HCT116 (cell line): ENCODE measurements around the gene SLC2A14.

Source experiments
- CTCF ChIP-seq, 3 experiments: fragments of 200-600 bp in 1 of 3; sonication (generic) in 1 of 3; IDR thresholded peaks in 2 of 3; conservative IDR thresholded peaks in 1 of 3; 2 replicates each; pipeline ENCODE4 v1.5.1; 2012 to 2017; ENCODE audit warnings: low read depth in 2 of 3, low read length in 2 of 3, antibody characterized with exemption in 1 of 3, borderline replicate concordance in 1 of 3, control low read depth in 1 of 3, mild to moderate bottlenecking in 1 of 3, mixed read lengths in 1 of 3, mixed run types in 1 of 3, moderate library complexity in 1 of 3; ENCODE audit not compliant: insufficient read depth in 1 of 3
- EZH2 ChIP-seq: fragments of 200-600 bp; sonication (generic); IDR thresholded peaks from 2 replicates; pipeline ENCODE4 v1.6.1; 2017; ENCODE audit warnings: antibody characterized with exemption, mixed run types
- EZH2phosphoT487 ChIP-seq: fragments of 200-600 bp; IDR thresholded peaks from 2 replicates; pipeline ENCODE4 v1.6.1; 2018; ENCODE audit warnings: antibody characterized with exemption, borderline replicate concordance
- SRF ChIP-seq: IDR thresholded peaks from 2 replicates; pipeline ENCODE4 v1.6.1; 2012; ENCODE audit warnings: low read depth
- TCF7L2 ChIP-seq: IDR thresholded peaks from 2 replicates; pipeline ENCODE4 v1.7.0; 2011; ENCODE audit warnings: borderline replicate concordance, inconsistent platforms; ENCODE audit not compliant: insufficient read depth, insufficient read length; ENCODE audit errors: extremely low read depth

- TF ChIP-seq CTCF (IDR thresholded peaks at IDR 0.05 in 2 of 3, conservative IDR thresholded peaks at IDR 0.05 in 1 of 3; ENCODE audit: borderline replicate concordance in 1 of 3, insufficient read depth in 1 of 3, low read depth in 2 of 3, low read length in 2 of 3): no peak
- no peak for TF ChIP-seq SRF
- no peak for TF ChIP-seq EZH2phosphoT487
- TF ChIP-seq EZH2: no peak
- no peak for TF ChIP-seq TCF7L2
Measured at GRCh38 chr12:7793211-7793610, 79.5 kb downstream of the SLC2A14 start.
